GM21723 (cell line): ENCODE results near the gene TRIM27.
"Not testable (repeated sequence)": the region's sequence is repeated elsewhere in the genome, so short reads cannot be mapped to it uniquely, and the experiment has no call there.

Source experiments
- ATAC-seq: cut with Tn5 transposase; IDR thresholded peaks from one replicate; pipeline ENCODE4 v1.9.1; 2021; ENCODE audit warnings: mild to moderate bottlenecking, moderate library complexity; ENCODE audit not compliant: unreplicated experiment

Gene TRIM27

GRCh38 chr6:28943557-28944411 lies 20.0 kb upstream of the TRIM27 start:
- ATAC-seq, result no peak

- ATAC-seq, result no peak
Observed at GRCh38 chr6:28943223-28943556, 19.4 kb upstream of the TRIM27 start.

DNA sequence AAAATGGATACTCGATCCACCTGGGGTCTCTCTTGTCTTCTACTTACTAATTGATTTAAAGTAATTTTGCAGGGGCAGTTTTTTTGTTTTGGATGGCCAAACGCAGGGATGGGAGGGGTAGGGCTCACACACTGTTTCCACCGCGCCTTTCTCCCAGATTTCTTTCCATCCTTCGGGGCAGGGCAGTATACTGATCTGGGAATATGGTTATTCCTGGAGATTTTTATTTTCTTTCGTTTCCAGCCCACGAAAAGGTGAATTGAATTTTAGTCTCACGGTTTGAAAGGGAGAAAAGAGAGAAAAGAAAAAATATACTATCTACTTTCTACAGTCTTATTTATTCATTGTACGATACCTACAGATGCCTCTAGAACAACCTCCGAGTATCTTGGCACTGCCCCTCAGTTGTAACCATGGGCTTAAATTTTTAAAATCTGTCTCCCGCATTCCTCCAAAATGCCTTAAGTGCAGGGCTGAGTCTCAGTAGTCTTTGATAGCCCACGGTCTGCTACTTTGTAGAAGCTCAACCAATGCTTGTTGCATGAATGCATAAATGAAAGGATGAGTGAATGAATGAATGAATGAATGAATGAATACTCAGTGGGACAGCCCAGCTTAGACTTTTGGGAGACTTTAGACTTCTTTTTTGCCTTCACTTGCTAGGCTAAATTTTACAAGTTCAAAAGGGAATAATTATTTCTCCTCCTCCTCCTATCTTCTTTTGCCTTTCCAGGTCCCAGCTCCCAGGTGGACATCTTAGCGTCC lies 18.1 kb upstream of the TRIM27 start:
- no peak for ATAC-seq

GRCh38 chr6:28940858-28941683 lies 17.3 kb upstream of the TRIM27 start:
- peak; percentile 62 for ATAC-seq

GRCh38 chr6:28940294-28940857 lies 16.6 kb upstream of the TRIM27 start:
- ATAC-seq, result peak; percentile 30

DNA sequence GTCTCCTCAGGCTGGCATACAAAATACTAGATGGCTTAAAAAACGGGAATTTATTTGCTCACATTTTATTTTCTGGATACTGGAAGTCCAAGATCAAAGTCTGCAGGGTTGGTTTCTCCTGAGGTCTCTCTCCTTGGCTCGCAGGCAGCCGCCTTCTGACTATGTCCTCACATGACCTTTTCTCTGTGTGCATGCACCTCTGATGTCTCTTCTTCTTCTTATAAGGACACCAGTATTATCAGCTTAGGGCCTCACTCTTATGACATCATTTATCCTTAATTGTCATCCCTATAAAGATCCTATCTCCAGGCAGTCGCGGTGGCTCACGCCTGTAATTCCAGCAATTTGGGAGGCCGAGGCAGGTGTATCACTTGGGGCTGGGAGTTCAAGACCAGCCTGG lies 9.3 kb upstream of the TRIM27 start:
- no peak for ATAC-seq

GRCh38 chr6:28929887-28930620 lies 6.3 kb upstream of the TRIM27 start:
- ATAC-seq, result no peak

- not testable (repeated sequence) for ATAC-seq
Observed at GRCh38 chr6:28929339-28929738, 5.6 kb upstream of the TRIM27 start.

DNA sequence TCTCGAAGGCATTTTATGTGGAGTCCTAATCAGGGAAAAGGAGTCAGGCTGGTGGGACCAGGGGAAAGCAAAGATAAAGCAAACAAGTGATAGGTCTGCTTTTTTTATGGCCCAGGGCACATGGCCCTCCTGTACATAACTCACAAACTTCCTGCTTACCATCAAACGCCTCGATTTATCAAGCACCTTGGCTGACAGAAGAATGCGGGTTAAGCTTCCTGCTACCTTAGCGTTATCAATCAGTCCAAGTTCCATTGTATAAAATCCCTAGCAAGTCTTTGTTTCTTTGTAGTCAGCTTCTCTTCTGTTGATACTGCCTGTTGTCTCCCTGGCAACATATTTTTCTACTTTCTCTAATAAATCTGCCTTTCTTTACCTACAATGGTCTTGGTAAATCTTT lies 4.1 kb upstream of the TRIM27 start:
- no peak for ATAC-seq

GRCh38 chr6:28922821-28923317 lies 916 bp downstream of the TRIM27 start:
- ATAC-seq, result peak; percentile 28

DNA sequence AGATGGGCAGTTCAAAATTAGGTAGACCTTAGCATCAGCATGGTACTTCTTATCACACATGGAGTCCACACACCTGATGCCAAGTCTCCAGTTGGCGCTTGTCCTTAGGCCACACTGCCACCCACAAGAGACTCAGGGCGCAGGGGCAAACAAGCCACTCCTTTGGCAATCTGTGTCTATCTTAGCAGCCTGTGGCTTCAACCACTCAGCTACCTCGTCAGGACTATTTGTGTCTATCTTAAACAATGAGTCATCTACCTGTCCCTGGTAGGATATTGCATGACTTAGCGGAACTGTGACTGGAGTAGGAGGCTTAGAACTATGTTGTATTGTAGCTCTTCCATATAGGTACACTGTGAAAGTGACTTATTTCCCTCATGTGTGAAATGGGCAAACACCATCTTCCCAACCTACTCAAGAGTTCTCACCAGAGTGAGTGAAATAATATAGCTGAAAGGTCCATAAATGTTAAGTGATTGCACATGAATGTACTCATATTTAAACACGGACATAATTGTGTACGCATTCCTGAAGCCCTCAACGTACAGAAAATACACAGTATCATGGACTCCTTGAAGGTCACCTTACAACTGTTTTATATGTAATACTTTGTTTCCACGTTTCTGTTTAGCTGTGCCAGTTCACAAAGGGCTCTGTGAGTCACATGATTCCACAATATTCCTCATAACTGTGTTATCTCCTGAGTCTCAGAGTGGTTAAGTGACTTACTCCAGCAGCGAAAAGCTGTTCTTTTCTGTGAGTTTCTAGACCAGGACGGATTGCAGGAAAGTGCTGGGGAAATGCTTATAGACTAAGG lies 1.6 kb downstream of the TRIM27 start:
- no peak for ATAC-seq

DNA sequence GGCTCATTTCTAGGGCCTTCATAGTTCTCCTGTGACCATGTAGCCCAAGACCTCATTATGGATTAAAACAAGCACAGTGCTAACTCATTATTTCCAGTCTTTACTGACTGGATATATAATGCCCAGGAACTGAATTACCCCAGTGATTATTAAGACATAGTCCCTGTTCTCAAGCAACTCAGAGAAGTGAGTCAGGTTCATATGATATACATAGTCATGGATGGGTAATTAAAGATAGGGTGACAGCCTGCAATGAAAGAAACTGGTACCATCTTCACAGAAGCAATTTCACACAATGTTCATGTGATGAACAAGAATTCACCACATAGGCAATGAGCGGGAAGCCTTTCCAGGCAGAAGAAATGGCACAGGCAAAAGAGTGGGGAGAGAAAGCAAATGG lies 3.5 kb downstream of the TRIM27 start:
- no peak for ATAC-seq

DNA sequence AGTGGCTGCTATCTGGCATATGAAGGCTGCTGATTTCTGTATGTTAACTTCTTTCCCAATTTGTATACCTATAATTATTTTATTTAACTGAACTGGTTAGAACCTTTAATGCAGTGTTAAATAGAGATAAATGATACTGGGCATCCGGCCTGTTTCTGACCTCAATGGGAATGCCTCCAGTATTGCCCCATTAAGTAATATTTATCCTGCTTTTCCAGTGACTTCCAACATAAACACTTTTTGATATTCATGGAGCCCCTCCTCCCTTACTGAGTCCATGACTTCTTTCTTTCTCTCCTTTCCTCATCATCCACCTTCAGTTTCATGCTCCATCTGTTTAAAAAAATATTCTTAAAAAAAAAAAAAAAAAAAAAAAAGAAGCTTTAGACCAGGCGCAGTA lies 8.8 kb downstream of the TRIM27 start:
- no peak for ATAC-seq

DNA sequence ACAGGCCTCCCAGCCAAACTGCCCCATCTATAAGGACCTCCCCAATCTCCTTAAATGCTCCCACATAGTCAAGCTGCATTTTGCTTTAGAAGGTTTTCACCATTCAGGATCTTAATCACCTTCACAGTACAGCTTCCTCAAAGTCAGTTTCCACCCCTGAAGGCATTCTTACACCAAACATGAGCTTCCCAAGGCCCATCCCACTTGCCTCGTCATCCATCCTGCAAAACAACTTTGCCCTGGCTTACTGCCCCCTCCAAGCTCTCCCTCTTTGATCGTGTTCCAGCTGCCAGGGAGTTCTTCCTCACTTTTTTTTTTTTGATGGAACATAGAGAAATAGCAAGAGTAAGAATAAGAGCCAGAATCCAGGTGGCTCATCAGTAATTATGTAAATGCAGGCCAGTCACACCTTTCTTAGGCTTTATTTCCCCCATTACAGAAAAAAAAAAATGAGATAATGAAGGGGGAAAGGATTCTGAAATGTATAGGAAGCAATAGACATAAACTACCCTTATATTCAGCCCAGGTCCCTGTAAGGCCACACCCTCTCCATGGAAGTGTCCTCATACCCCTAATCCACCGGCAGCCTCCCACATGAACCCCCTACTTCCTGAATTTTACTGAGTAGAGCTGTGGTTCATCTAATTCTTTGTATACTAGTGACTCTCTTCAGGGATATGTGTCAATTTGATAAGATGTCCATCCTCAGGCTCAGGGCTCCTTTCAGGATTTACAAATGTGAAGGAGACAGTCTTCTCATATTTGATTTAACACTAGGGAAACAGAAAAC lies 12.7 kb downstream of the TRIM27 start:
- ATAC-seq, result no peak

DNA sequence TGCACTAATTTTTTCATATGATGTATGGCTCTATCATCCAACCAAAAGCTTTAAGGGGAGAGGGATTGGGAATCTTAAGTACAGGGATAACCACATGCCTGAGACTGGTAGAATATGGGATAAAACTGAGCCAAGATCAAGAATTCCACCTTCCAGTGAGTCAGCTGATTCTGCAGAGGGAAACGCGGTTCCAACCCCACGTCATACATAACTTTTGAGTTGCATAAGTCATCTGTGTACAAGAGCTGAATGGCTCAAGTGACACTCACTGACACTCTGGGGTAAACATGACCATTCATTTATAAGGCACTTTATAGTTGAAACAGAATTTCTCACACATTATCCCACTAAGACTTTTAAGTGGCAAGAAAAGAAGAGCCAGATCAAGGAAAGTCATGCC lies 16.4 kb downstream of the TRIM27 start:
- ATAC-seq, result no peak

GRCh38 chr6:28906669-28907068 lies 17.1 kb downstream of the TRIM27 start:
- no peak for ATAC-seq

DNA sequence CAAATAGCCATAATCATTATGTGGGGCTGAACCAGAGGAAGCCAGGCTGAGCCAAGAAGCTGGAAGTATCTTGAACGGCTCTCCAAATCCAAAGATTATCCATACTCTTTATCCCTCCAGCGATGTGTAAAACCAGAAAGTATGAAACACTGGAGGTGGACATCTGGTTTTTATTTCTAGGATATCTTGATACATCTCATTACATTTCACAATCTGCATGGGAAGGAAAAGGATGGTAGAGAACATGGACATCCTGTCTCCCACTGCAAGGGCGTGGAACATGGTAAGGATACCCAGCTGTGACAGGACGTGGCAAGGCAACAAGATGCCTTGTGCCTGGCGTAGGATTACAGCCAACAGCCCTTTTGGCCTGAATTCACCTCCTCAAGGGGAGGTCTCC lies 20.1 kb downstream of the TRIM27 start:
- no peak for ATAC-seq

- no peak for ATAC-seq
Observed at GRCh38 chr6:28901831-28902230, 22.0 kb downstream of the TRIM27 start.
